ENCODE measurements around the gene ARMS2. TPM values are rescaled to one million over a fixed set of nuclear protein-coding genes. Genes with fewer than 3 reads are reported as not detected.

ARMS2 gene
- total RNA-seq, 2 donors from 2014 or later, result not detected

DNA sequence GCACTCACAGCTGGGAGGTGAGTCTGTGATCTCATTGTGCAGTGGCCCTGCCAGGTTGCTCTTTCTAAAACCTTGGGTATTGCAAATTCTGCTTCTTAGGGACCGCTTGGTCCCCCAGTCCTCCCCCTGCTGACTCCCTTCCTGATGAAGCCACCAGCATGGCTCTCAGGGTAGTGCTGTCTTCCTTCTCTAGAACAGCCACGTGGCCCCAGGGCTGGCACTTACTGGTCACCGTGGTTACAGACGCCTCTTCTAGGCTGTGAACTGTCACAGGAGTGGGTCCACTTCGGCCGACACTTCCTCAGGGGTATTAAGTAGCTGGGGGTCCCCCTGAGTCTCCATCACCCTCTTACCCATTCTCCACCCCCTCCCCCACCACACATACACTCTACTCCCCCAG, 4.2 kb downstream of the ARMS2 start:
- Histone ChIP-seq H3K9me3 (ENCODE audit: control insufficient read depth, low read length) (no peaks in the 10 kb centered on the region), H3K4me3 (ENCODE audit: low read length) (no peak overlapping the region), H3K27ac (ENCODE audit: low read depth, low read length) (no peak overlapping the region), H3K9ac (ENCODE audit: extremely low read depth, low read length, poor library complexity, severe bottlenecking) (no peak overlapping the region), H3K27me3 (ENCODE audit: control insufficient read depth, insufficient read depth, low read length, poor library complexity, severe bottlenecking) (peaks cover 65% of the 10 kb centered on the region), H3K4me1 (ENCODE audit: control insufficient read depth, insufficient read depth, low read length) (no peaks in the 10 kb centered on the region), H3K36me3 (ENCODE audit: control insufficient read depth, insufficient read depth, low read length) (no peaks in the 10 kb centered on the region)
- Mint-ChIP-seq H3K27me3 (ENCODE audit: insufficient read depth) (peaks cover 55% of the 10 kb centered on the region), H3K4me3 (no peak overlapping the region), H3K9me3 (no peaks in the 10 kb centered on the region), H3K36me3 (ENCODE audit: low read depth) (no peaks in the 10 kb centered on the region), H3K4me1 (peaks cover 11% of the 10 kb centered on the region), H3K27ac (no peak overlapping the region)
- TF ChIP-seq, protein P1, sequence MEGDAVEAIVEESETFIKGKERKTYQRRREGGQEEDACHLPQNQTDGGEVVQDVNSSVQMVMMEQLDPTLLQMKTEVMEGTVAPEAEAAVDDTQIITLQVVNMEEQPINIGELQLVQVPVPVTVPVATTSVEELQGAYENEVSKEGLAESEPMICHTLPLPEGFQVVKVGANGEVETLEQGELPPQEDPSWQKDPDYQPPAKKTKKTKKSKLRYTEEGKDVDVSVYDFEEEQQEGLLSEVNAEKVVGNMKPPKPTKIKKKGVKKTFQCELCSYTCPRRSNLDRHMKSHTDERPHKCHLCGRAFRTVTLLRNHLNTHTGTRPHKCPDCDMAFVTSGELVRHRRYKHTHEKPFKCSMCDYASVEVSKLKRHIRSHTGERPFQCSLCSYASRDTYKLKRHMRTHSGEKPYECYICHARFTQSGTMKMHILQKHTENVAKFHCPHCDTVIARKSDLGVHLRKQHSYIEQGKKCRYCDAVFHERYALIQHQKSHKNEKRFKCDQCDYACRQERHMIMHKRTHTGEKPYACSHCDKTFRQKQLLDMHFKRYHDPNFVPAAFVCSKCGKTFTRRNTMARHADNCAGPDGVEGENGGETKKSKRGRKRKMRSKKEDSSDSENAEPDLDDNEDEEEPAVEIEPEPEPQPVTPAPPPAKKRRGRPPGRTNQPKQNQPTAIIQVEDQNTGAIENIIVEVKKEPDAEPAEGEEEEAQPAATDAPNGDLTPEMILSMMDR (conservative IDR thresholded peaks at IDR 0.05), result no peak
- peak; percentile 55 for DNase-seq
- 83% methylated on average over 5 to 6 of the region's 6 CpGs for WGBS, 2 experiments (ENCODE audit: insufficient coverage in 1 of 2, insufficient read length in 1 of 2)

DNA sequence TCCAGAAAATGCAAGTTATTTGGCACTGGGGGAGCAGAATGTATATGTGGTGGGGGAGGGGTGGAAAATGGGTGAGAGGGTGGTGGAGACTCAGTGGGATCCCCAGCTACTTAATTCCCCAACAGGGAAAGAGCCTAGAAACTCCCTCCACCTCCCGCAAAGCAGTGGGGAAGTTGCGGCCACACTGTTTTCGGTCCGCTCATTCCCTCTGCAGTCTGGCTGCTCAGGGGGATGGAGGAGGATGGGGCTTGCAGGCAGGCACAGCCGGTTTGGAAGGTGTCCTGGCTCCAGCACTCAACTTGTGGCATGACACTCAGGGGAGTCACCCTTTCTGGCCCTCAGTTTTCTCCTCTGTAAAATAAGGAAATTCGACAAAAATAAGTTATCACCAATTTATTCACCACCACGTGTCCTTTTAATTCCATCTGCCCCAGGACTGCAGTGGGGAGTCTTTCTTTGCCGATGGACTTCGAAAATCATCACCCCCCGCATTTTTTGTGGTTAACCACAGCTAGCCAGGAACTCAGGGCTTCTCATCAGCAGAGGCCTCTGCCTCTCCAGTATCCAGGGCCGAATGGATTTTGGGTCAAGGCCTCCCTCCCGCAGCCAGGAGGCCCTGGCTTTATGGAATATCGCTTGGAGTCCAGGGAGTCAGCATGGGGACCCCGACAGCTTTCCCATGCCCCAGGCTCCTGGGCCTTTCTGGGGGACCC, 5.3 kb downstream of the ARMS2 start:
- Histone ChIP-seq H3K4me3 (ENCODE audit: low read length) (no peak overlapping the region), H3K27me3 (ENCODE audit: control insufficient read depth, insufficient read depth, low read length, poor library complexity, severe bottlenecking) (peaks cover 75% of the 10 kb centered on the region), H3K36me3 (ENCODE audit: control insufficient read depth, insufficient read depth, low read length) (no peaks in the 10 kb centered on the region), H3K27ac (ENCODE audit: low read depth, low read length) (no peak overlapping the region), H3K4me1 (ENCODE audit: control insufficient read depth, insufficient read depth, low read length) (no peaks in the 10 kb centered on the region), H3K9me3 (ENCODE audit: control insufficient read depth, low read length) (no peaks in the 10 kb centered on the region), H3K9ac (ENCODE audit: extremely low read depth, low read length, poor library complexity, severe bottlenecking) (no peak overlapping the region)
- H3K36me3 Mint-ChIP-seq (ENCODE audit: low read depth), result no peaks in the 10 kb centered on the region
- no peaks in the 10 kb centered on the region for H3K9me3 Mint-ChIP-seq
- no peak overlapping the region for H3K27ac Mint-ChIP-seq
- H3K4me1 Mint-ChIP-seq, result peaks cover 15% of the 10 kb centered on the region
- WGBS, 2 experiments (ENCODE audit: insufficient coverage in 1 of 2, insufficient read length in 1 of 2), result 69 to 75% methylated on average over 5 to 14 of the region's 14 CpGs
- DNase-seq, result no peak
- no peak overlapping the region for H3K4me3 Mint-ChIP-seq
- TF ChIP-seq, protein P1 (conservative IDR thresholded peaks at IDR 0.05), result no peak
- H3K27me3 Mint-ChIP-seq (ENCODE audit: insufficient read depth), result peaks cover 65% of the 10 kb centered on the region

DNA sequence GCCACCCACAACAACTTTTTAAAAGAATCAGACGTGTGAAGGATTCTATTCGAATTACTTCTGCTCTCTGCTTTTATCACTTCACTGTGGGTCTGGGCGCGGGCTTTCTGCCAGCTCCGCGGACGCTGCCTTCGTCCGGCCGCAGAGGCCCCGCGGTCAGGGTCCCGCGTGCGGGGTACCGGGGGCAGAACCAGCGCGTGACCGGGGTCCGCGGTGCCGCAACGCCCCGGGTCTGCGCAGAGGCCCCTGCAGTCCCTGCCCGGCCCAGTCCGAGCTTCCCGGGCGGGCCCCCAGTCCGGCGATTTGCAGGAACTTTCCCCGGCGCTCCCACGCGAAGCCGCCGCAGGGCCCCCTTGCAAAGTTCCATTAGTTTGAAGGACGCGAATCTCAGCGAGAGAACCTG, 6.4 kb downstream of the ARMS2 start:
- TF ChIP-seq, protein P1 (conservative IDR thresholded peaks at IDR 0.05), result no peak
- no peaks in the 10 kb centered on the region for H3K9me3 ChIP-seq (ENCODE audit: control insufficient read depth, low read length)
- H3K9me3 Mint-ChIP-seq, result no peaks in the 10 kb centered on the region
- no peaks in the 10 kb centered on the region for H3K36me3 Mint-ChIP-seq (ENCODE audit: low read depth)
- H3K4me3 ChIP-seq (ENCODE audit: low read length), result peak overlapping the region; percentile 69
- no peak overlapping the region for H3K9ac ChIP-seq (ENCODE audit: extremely low read depth, low read length, poor library complexity, severe bottlenecking)
- H3K27ac Mint-ChIP-seq, result no peak overlapping the region
- peaks cover 87% of the 10 kb centered on the region for H3K27me3 ChIP-seq (ENCODE audit: control insufficient read depth, insufficient read depth, low read length, poor library complexity, severe bottlenecking)
- 3 to 6% methylated on average over 13 to 40 of the region's 40 CpGs for WGBS, 2 experiments (ENCODE audit: insufficient coverage in 1 of 2, insufficient read length in 1 of 2)
- DNase-seq, result no peak
- H3K27ac ChIP-seq (ENCODE audit: low read depth, low read length), result no peak overlapping the region
- peak overlapping the region; percentile 55 for H3K4me3 Mint-ChIP-seq
- no peaks in the 10 kb centered on the region for H3K4me1 ChIP-seq (ENCODE audit: control insufficient read depth, insufficient read depth, low read length)
- peaks cover 15% of the 10 kb centered on the region for H3K4me1 Mint-ChIP-seq
- H3K36me3 ChIP-seq (ENCODE audit: control insufficient read depth, insufficient read depth, low read length), result no peaks in the 10 kb centered on the region
- peaks cover 77% of the 10 kb centered on the region for H3K27me3 Mint-ChIP-seq (ENCODE audit: insufficient read depth)
